Keratinocyte (primary cell): ENCODE data around the gene ADIPOR1. TPM values are rescaled to one million over a fixed set of nuclear protein-coding genes. Genes with fewer than 3 reads are reported as not detected.
"Not testable (repeated sequence)": the region's sequence is repeated elsewhere in the genome, so short reads cannot be mapped to it uniquely, and the experiment has no call there.

Experiments
- DNase-seq: peaks from one replicate; pipeline ENCODE4 v3.0.0-alpha.2; 2011; ENCODE audit warnings: low read depth, missing footprints, low spot score
- FAIRE-seq: peaks from 2 replicates; lab custom pipeline; 2011; peaks lifted over from hg19 to GRCh38; lab: Jason Lieb, UNC
- H2AFZ ChIP-seq: 2 replicates; pipeline ENCODE4 v1.6.0; 2012; ENCODE audit warnings: low read length, control low read depth, inconsistent platforms; ENCODE audit not compliant: control insufficient read depth
- H3K27ac ChIP-seq: 2 replicates; pipeline ENCODE4 v1.5.1; 2011; ENCODE audit warnings: low read length; ENCODE audit not compliant: control insufficient read depth, insufficient read depth
- H3K27me3 ChIP-seq: 3 replicates; pipeline ENCODE4 v1.6.0; 2011; ENCODE audit warnings: low read length; ENCODE audit not compliant: control insufficient read depth, insufficient read depth; ENCODE audit errors: extremely low read depth
- H3K36me3 ChIP-seq, 2 experiments: 2 replicates in 1 of 2; 3 replicates in 1 of 2; pipeline ENCODE4 v1.5.1; 2011; ENCODE audit warnings: low read length in 2 of 2, mild to moderate bottlenecking in 1 of 2; ENCODE audit not compliant: control insufficient read depth in 2 of 2, insufficient read depth in 2 of 2; ENCODE audit errors: extremely low read depth in 1 of 2
- H3K4me1 ChIP-seq: 3 replicates; pipeline ENCODE4 v1.5.1; 2011; ENCODE audit warnings: low read length; ENCODE audit not compliant: control insufficient read depth, insufficient read depth; ENCODE audit errors: extremely low read depth
- H3K4me2 ChIP-seq: 3 replicates; pipeline ENCODE4 v1.6.0; 2011; ENCODE audit warnings: low read depth, low read length; ENCODE audit not compliant: control insufficient read depth, insufficient read depth; ENCODE audit errors: extremely low read depth
- H3K4me3 ChIP-seq, 3 experiments: fragments of 200-600 bp in 1 of 3; sonication (generic) in 1 of 3; 2 replicates in 2 of 3; 3 replicates in 1 of 3; pipeline ENCODE4 v1.5.1; 2011 to 2016; ENCODE audit warnings: low read length in 3 of 3, mild to moderate bottlenecking in 3 of 3, control low read depth in 2 of 3, inconsistent platforms in 1 of 3, low read depth in 1 of 3, mixed read lengths in 1 of 3, mixed run types in 1 of 3, moderate library complexity in 1 of 3; ENCODE audit not compliant: control insufficient read depth in 2 of 3, insufficient read depth in 2 of 3; ENCODE audit errors: extremely low read depth in 1 of 3
- H3K79me2 ChIP-seq: 2 replicates; pipeline ENCODE4 v1.6.0; 2012; ENCODE audit warnings: low read length; ENCODE audit not compliant: control insufficient read depth, insufficient read depth
- H3K9ac ChIP-seq: 3 replicates; pipeline ENCODE4 v1.6.0; 2011; ENCODE audit warnings: low read length; ENCODE audit not compliant: control insufficient read depth, insufficient read depth; ENCODE audit errors: extremely low read depth
- H3K9me1 ChIP-seq: 3 replicates; pipeline ENCODE4 v1.6.0; 2011; ENCODE audit warnings: low read length; ENCODE audit not compliant: control insufficient read depth, insufficient read depth; ENCODE audit errors: extremely low read depth
- H3K9me3 ChIP-seq: 2 replicates; pipeline ENCODE4 v1.5.1; 2012; ENCODE audit warnings: low read depth, low read length; ENCODE audit not compliant: control insufficient read depth
- H4K20me1 ChIP-seq: 3 replicates; pipeline ENCODE4 v1.6.0; 2011; ENCODE audit warnings: low read length; ENCODE audit not compliant: control insufficient read depth, insufficient read depth; ENCODE audit errors: extremely low read depth
- CTCF ChIP-seq, 3 experiments: IDR thresholded peaks in 1 of 3; conservative IDR thresholded peaks in 1 of 3; optimal IDR thresholded peaks in 1 of 3; 2 replicates in 2 of 3; 3 replicates in 1 of 3; pipeline versions ENCODE3 to v1.5.1; 2011; ENCODE audit warnings: low read length in 3 of 3, mild to moderate bottlenecking in 3 of 3, moderate library complexity in 2 of 3, control low read depth in 1 of 3, inconsistent platforms in 1 of 3; ENCODE audit not compliant: insufficient read depth in 2 of 3; ENCODE audit errors: extremely low read depth in 1 of 3
- EZH2 ChIP-seq: IDR thresholded peaks from one replicate; pipeline ENCODE4 v1.6.1; 2012; ENCODE audit warnings: inconsistent platforms, mild to moderate bottlenecking, low read length, moderate library complexity
- dilution Hi-C: fragments of 300-500 bp; cut with MboI; formaldehyde crosslinking; loops from one replicate; pipeline ENCODE4 v1.7.0; 2020; ENCODE audit warnings: low sequenced_read_pairs; ENCODE audit not compliant: extremely low pct_ligation_motif_present
- polyA plus RNA-seq, 5 experiments: library from polyadenylated mRNA; depleted of rRNA in 3 of 5; stranded (reverse) in 3 of 5; stranded (forward) in 1 of 5; unstranded in 1 of 5; fragments of >200 nt; gene quantifications; 1 replicate in 1 of 5; 2 replicates in 3 of 5; 3 replicates in 1 of 5; pipeline versions ENCODE4 v1.2.1 to v1.2.3, GENCODE V29; 2011 to 2012; ENCODE audit warnings: missing spikeins in 2 of 5, low read depth in 1 of 5, low replicate concordance in 1 of 5

Gene ADIPOR1
- polyA plus RNA-seq, 1 donor (not counting 4 experiments of a cell fraction or from before 2014, with no cell fraction given), result 260 TPM

- no peaks in the 10 kb centered on the region for H3K4me1 ChIP-seq
- H3K79me2 ChIP-seq, result no peaks in the 10 kb centered on the region
- no peak for TF ChIP-seq EZH2
- no peak for TF ChIP-seq CTCF (optimal IDR thresholded peaks at IDR 0.05 in 1 of 3, IDR thresholded peaks at IDR 0.05 in 1 of 3, conservative IDR thresholded peaks at IDR 0.05 in 1 of 3; ENCODE audit: extremely low read depth in 1 of 3, insufficient read depth in 2 of 3, low read length in 3 of 3)
- no peak overlapping the region for H3K9ac ChIP-seq
- no peak overlapping the region for H3K4me3 ChIP-seq
- H3K9me1 ChIP-seq, result no peaks in the 10 kb centered on the region
- H3K27ac ChIP-seq, result no peak overlapping the region
- DNase-seq (no peak), FAIRE-seq (no peak)
- H3K4me2 ChIP-seq, result no peak overlapping the region
- no peaks in the 10 kb centered on the region for H3K27me3 ChIP-seq
- peaks cover 9 to 10% of the 10 kb centered on the region in 2 experiments for H3K36me3 ChIP-seq
- no peaks in the 10 kb centered on the region for H4K20me1 ChIP-seq
- H2AFZ ChIP-seq, result no peak overlapping the region
- dilution Hi-C loops, result no loop called here
- H3K9me3 ChIP-seq, result no peaks in the 10 kb centered on the region
These were observed 49.1 kb downstream of the ADIPOR1 start for GRCh38 chr1:202908998-202909397.

- no peak overlapping the region for H3K27ac ChIP-seq
- no peaks in the 10 kb centered on the region for H3K4me1 ChIP-seq
- no peak overlapping the region for H3K4me3 ChIP-seq
- no peak overlapping the region for H3K9ac ChIP-seq
- no peaks in the 10 kb centered on the region for H3K9me1 ChIP-seq
- H3K4me2 ChIP-seq, result no peak overlapping the region
- no peaks in the 10 kb centered on the region for H3K27me3 ChIP-seq
- DNase-seq (no peak), FAIRE-seq (no peak)
- dilution Hi-C loops, result no loop called here
- H4K20me1 ChIP-seq, result no peaks in the 10 kb centered on the region
- TF ChIP-seq CTCF (optimal IDR thresholded peaks at IDR 0.05 in 1 of 3, IDR thresholded peaks at IDR 0.05 in 1 of 3, conservative IDR thresholded peaks at IDR 0.05 in 1 of 3; ENCODE audit: extremely low read depth in 1 of 3, insufficient read depth in 2 of 3, low read length in 3 of 3), result no peak
- TF ChIP-seq EZH2, result no peak
- H2AFZ ChIP-seq, result no peak overlapping the region
- H3K36me3 ChIP-seq, result peaks cover 0 to 9% of the 10 kb centered on the region in 2 experiments
- no peaks in the 10 kb centered on the region for H3K9me3 ChIP-seq
- no peaks in the 10 kb centered on the region for H3K79me2 ChIP-seq
These were observed 52.8 kb downstream of the ADIPOR1 start for GRCh38 chr1:202905331-202905730.

- H2AFZ ChIP-seq, H3K27ac ChIP-seq, dilution Hi-C loops, H3K4me1 ChIP-seq, H3K27me3 ChIP-seq, H3K4me3 ChIP-seq, FAIRE-seq, H3K79me2 ChIP-seq, H3K9me3 ChIP-seq, H3K9ac ChIP-seq, H3K36me3 ChIP-seq, H3K4me2 ChIP-seq, H4K20me1 ChIP-seq, DNase-seq, H3K9me1 ChIP-seq: not testable (repeated sequence)
These were observed 54.3 kb downstream of the ADIPOR1 start for GRCh38 chr1:202903808-202904207.
